ENCODE results near the gene OGFOD2.
A peak's percentile ranks its signal among the peaks of the same experiment; 100 is the strongest.

OGFOD2 gene
- total RNA-seq: 2.6 to 3.9 (median 3.4) reads per million in 3 donors

DNA sequence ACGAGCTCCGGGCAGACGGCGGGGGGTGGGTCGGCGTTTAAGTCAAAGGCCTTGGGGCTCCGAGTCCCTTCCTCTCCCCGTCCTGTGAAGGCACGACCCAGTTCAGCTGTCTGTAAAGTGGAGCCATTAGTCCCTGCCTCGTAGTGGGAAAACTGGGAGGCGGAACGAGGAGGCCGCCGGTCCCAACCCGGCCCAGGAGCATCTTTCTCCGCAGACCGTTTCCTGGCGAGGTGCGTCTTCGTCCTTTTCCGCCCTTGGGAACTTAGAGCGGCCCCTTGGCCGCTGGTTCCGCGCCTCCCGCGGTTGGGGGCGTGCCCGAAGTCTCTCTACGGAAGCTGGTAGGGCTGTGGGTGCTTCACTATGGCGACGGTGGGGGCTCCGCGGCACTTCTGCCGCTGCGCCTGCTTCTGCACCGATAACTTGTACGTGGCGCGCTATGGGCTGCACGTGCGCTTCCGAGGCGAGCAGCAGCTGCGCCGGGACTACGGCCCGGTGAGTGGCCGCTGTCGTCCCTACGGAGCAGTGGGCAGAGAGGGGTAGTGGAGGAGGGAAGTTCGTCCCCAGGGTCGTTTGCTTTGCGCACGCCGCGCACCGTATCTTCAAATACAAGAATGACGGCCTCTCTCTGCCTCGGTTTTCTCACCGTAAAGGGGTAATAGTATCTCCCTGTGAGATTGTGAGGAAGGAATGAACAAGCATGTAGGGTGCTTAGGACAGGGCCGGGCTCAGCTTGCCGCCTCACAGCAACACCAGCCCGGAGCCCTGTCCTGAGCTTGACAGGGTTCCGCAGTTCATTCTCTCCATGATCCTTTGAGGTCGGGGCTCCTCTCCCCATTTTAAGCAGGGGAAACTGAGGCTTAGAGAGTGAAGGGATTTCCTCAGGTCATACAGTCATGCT, at the start of gene OGFOD2:
Gene OGFOD2, plus strand, starts transcription at position 353 of the 898 bp plus-strand sequence. Its CDS starts 8 bp downstream, at position 361.
- H3K36me3 ChIP-seq (ENCODE audit: control insufficient read depth, insufficient read depth, low read length): no peaks in the 10 kb centered on the region
- peak; percentile 87 to 90 (median 88) for DNase-seq
- H3K27ac ChIP-seq (ENCODE audit: insufficient read depth, low read length, poor library complexity, severe bottlenecking): peak within 1 kb of the TSS; percentile 99
- H3K4me1 ChIP-seq (ENCODE audit: control insufficient read depth, insufficient read depth, low read length, poor library complexity, severe bottlenecking): peaks cover 28% of the 10 kb centered on the region
- no peaks in the 10 kb centered on the region for H3K9me3 ChIP-seq (ENCODE audit: control insufficient read depth, low read length)
- H3K4me3 ChIP-seq (ENCODE audit: insufficient read depth, low read depth, low read length, poor library complexity, severe bottlenecking): peak within 1 kb of the TSS; percentile 98
- H3K27me3 ChIP-seq (replicated peaks; ENCODE audit: control insufficient read depth, insufficient read depth, low read length, poor library complexity, severe bottlenecking): no peaks in the 10 kb centered on the region

DNA sequence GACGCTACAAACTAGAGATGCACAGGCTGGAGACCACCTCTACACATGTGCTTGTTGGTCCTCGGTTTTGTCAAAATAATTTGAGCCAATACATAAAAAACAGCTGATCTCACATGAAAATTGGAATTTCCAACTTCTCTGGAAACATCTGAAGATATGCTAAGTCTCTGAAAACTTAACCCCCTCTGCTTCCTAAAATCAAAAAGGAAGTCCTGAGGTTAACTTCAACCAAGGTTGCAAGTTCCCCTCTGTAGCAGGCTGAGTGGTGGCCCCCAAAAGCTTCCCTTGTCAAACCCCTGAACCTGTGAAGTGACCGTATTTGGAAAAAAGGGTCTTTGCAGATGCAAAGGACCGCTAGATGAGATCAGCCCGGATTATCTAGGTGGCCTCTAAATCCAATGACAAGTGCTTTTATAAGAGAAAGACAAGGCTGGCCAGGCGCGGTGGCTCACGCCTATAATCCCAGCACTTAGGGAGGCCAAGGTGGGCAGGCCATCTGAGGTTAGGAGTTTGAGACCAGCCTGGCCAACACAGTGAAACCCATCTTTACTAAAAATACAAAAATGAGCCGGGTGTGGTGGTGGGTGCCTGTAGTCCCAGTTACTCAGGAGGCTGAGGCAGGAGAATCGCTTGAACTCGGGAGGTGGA, 47.2 kb upstream of the OGFOD2 start:
- Histone ChIP-seq H3K4me3 (ENCODE audit: insufficient read depth, low read depth, low read length, poor library complexity, severe bottlenecking) (no peak overlapping the region), H3K27me3 (replicated peaks; ENCODE audit: control insufficient read depth, insufficient read depth, low read length, poor library complexity, severe bottlenecking) (no peaks in the 10 kb centered on the region), H3K4me1 (ENCODE audit: control insufficient read depth, insufficient read depth, low read length, poor library complexity, severe bottlenecking) (no peaks in the 10 kb centered on the region), H3K27ac (ENCODE audit: insufficient read depth, low read length, poor library complexity, severe bottlenecking) (no peak overlapping the region), H3K9me3 (ENCODE audit: control insufficient read depth, low read length) (no peaks in the 10 kb centered on the region), H3K36me3 (ENCODE audit: control insufficient read depth, insufficient read depth, low read length) (no peaks in the 10 kb centered on the region)
- no peak for DNase-seq

DNA sequence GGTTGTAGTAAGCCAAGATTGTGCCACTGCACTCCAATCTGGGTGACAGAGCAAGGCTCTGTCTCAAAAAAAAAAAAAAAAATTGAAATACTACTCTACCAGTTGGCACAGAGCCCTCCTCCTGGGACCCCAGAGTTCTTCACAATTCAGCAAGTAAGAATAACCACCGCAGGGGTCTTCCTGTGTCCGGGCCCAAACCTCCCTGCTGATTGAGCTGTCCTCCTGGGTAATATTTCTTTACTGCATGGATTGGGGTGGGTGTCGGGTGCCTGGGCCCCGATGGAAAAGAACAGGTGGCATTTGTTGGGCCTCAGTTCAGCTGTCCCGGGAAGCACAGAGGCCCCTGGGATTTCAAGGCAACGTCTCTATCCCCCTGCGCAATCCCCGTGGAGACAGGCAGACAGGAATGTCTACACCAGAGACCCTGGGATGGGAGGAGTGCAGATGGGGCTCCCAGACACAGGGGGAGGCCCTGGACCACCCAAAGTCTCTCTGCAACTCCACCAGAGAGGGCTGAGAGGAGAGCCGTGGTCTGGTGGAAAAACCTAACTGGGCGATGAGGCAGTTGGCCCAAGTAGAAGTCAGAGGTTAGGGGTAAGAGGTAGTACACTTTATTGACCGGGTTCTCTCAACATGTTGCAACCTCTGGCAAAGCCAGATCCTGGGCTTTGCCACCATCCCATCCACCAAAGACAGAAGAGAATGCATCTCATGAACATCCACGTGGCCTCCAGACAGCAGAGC, 46.5 kb upstream of the OGFOD2 start:
- Histone ChIP-seq H3K4me3 (ENCODE audit: insufficient read depth, low read depth, low read length, poor library complexity, severe bottlenecking) (no peak overlapping the region), H3K36me3 (ENCODE audit: control insufficient read depth, insufficient read depth, low read length) (no peaks in the 10 kb centered on the region), H3K27me3 (replicated peaks; ENCODE audit: control insufficient read depth, insufficient read depth, low read length, poor library complexity, severe bottlenecking) (no peaks in the 10 kb centered on the region), H3K27ac (ENCODE audit: insufficient read depth, low read length, poor library complexity, severe bottlenecking) (no peak overlapping the region), H3K4me1 (ENCODE audit: control insufficient read depth, insufficient read depth, low read length, poor library complexity, severe bottlenecking) (no peaks in the 10 kb centered on the region), H3K9me3 (ENCODE audit: control insufficient read depth, low read length) (no peaks in the 10 kb centered on the region)
- DNase-seq: no peak

DNA sequence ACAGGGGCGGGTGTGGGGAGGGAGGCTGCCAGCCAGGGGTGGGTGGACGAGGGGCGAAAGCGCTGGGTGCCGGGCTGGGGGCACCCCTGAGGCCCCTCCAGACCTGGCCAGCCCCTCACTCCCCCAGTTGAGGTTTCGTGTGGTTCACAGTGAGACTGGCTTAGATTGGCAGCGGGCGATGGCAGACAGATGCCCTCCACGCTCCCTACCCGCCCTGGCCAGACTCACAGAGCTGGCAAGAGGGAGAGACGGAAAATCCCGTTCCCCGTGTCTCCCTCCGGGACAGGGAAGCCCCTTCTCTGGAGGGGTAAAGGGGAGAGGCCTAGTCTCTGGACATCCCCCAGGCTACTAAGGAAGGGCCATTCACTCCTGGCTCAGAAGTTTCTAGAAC, 45.9 kb upstream of the OGFOD2 start:
- DNase-seq: no peak
- no peak overlapping the region for H3K4me3 ChIP-seq (ENCODE audit: insufficient read depth, low read depth, low read length, poor library complexity, severe bottlenecking)

DNA sequence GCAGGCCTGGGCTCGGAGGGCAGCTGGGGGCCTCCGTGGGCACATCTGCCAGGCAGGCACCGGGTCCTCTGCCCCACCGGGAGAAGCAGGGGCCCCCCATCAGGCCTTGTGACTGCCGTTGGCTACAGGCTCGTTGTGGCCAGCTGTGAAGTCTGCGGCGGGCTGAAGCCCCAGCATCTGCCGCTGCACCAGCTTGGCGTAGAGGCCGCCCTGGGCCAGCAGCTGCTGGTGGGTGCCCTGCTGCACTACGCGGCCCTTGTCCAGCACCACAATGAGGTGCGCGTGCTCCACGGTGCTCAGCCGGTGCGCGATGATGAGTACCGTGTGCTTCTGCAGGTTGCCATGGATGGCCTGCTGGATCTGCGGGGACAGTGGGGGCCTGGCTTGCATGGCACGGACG, 45.2 kb upstream of the OGFOD2 start:
- DNase-seq: no peak
- no peak overlapping the region for H3K27ac ChIP-seq (ENCODE audit: insufficient read depth, low read length, poor library complexity, severe bottlenecking)
- no peaks in the 10 kb centered on the region for H3K27me3 ChIP-seq (replicated peaks; ENCODE audit: control insufficient read depth, insufficient read depth, low read length, poor library complexity, severe bottlenecking)
- no peaks in the 10 kb centered on the region for H3K36me3 ChIP-seq (ENCODE audit: control insufficient read depth, insufficient read depth, low read length)
- H3K4me1 ChIP-seq (ENCODE audit: control insufficient read depth, insufficient read depth, low read length, poor library complexity, severe bottlenecking): no peaks in the 10 kb centered on the region
- no peaks in the 10 kb centered on the region for H3K9me3 ChIP-seq (ENCODE audit: control insufficient read depth, low read length)
- H3K4me3 ChIP-seq (ENCODE audit: insufficient read depth, low read depth, low read length, poor library complexity, severe bottlenecking): no peak overlapping the region

More for the DNA sequence above, 45.9 kb upstream of the OGFOD2 start:
- no peaks in the 10 kb centered on the region for H3K36me3 ChIP-seq (ENCODE audit: control insufficient read depth, insufficient read depth, low read length)
- no peaks in the 10 kb centered on the region for H3K4me1 ChIP-seq (ENCODE audit: control insufficient read depth, insufficient read depth, low read length, poor library complexity, severe bottlenecking)
- no peaks in the 10 kb centered on the region for H3K9me3 ChIP-seq (ENCODE audit: control insufficient read depth, low read length)
- no peak overlapping the region for H3K27ac ChIP-seq (ENCODE audit: insufficient read depth, low read length, poor library complexity, severe bottlenecking)
- no peaks in the 10 kb centered on the region for H3K27me3 ChIP-seq (replicated peaks; ENCODE audit: control insufficient read depth, insufficient read depth, low read length, poor library complexity, severe bottlenecking)

DNA sequence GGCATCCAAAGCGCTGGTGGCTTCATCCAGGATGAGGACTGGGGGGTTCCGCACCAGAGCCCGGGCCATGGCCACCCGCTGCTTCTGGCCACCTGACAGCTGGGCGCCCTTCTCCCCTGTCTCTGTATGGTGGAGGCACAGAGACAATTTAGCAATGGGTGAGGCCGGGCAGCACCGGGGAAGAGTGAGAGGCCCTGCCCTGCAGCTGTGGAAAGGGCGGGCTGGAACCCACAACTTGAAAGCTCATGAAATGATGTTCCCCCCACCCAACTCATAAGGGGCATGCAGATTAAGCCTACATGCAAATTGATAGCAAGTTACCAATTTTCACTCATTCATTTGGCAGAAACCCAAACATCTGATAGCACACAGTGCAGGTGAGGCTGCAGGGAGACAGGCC, 42.8 kb upstream of the OGFOD2 start:
- Histone ChIP-seq H3K27ac (ENCODE audit: insufficient read depth, low read length, poor library complexity, severe bottlenecking) (no peak overlapping the region), H3K4me3 (ENCODE audit: insufficient read depth, low read depth, low read length, poor library complexity, severe bottlenecking) (no peak overlapping the region), H3K27me3 (replicated peaks; ENCODE audit: control insufficient read depth, insufficient read depth, low read length, poor library complexity, severe bottlenecking) (no peaks in the 10 kb centered on the region), H3K4me1 (ENCODE audit: control insufficient read depth, insufficient read depth, low read length, poor library complexity, severe bottlenecking) (no peaks in the 10 kb centered on the region), H3K9me3 (ENCODE audit: control insufficient read depth, low read length) (no peaks in the 10 kb centered on the region), H3K36me3 (ENCODE audit: control insufficient read depth, insufficient read depth, low read length) (no peaks in the 10 kb centered on the region)
- no peak for DNase-seq

DNA sequence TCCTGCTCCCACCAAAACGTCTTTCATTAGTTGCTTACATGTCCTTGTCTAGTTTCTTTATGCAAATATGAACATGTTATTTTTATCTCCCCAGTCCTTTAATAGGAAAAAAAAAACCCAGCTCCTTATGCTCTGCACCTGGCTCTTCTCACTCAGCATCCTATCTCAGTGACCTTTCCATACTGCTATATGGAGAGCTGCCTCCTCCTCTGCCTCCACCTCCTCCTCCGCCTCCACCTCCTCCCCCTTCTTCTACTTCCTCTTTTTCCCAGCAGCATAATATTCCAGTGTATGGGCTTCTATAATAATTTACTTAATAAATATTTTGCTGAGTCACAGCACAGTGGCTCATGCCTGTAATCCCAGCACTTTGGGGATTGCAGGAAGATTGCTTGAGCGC, 40.3 kb upstream of the OGFOD2 start:
- H3K36me3 ChIP-seq (ENCODE audit: control insufficient read depth, insufficient read depth, low read length): no peaks in the 10 kb centered on the region
- no peak for DNase-seq
- no peak overlapping the region for H3K4me3 ChIP-seq (ENCODE audit: insufficient read depth, low read depth, low read length, poor library complexity, severe bottlenecking)
- H3K27ac ChIP-seq (ENCODE audit: insufficient read depth, low read length, poor library complexity, severe bottlenecking): no peak overlapping the region
- no peaks in the 10 kb centered on the region for H3K27me3 ChIP-seq (replicated peaks; ENCODE audit: control insufficient read depth, insufficient read depth, low read length, poor library complexity, severe bottlenecking)
- H3K4me1 ChIP-seq (ENCODE audit: control insufficient read depth, insufficient read depth, low read length, poor library complexity, severe bottlenecking): no peaks in the 10 kb centered on the region
- no peaks in the 10 kb centered on the region for H3K9me3 ChIP-seq (ENCODE audit: control insufficient read depth, low read length)

DNA sequence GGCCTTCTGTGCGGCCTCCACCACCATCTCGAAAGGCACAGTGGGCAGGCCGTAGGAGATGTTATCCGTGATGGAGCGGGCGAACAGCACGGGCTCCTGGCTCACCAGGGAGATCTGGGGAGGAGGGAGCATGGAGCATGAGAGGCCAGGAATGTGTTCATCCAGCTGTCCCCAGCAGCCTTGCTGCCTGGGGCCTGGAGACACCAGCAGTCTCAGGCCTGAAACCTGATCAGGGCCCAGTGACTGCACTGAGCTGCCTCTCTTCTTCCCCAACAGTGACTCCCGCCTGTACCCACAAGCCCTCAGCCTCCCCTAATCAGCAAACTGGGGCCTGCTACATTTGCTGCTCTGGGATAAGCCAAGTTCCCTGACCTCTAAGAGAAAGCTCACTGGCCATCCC, 39.7 kb upstream of the OGFOD2 start:
- Histone ChIP-seq H3K27me3 (replicated peaks; ENCODE audit: control insufficient read depth, insufficient read depth, low read length, poor library complexity, severe bottlenecking) (no peaks in the 10 kb centered on the region), H3K9me3 (ENCODE audit: control insufficient read depth, low read length) (no peaks in the 10 kb centered on the region), H3K36me3 (ENCODE audit: control insufficient read depth, insufficient read depth, low read length) (no peaks in the 10 kb centered on the region), H3K4me1 (ENCODE audit: control insufficient read depth, insufficient read depth, low read length, poor library complexity, severe bottlenecking) (no peaks in the 10 kb centered on the region), H3K4me3 (ENCODE audit: insufficient read depth, low read depth, low read length, poor library complexity, severe bottlenecking) (no peak overlapping the region), H3K27ac (ENCODE audit: insufficient read depth, low read length, poor library complexity, severe bottlenecking) (no peak overlapping the region)
- no peak for DNase-seq

DNA sequence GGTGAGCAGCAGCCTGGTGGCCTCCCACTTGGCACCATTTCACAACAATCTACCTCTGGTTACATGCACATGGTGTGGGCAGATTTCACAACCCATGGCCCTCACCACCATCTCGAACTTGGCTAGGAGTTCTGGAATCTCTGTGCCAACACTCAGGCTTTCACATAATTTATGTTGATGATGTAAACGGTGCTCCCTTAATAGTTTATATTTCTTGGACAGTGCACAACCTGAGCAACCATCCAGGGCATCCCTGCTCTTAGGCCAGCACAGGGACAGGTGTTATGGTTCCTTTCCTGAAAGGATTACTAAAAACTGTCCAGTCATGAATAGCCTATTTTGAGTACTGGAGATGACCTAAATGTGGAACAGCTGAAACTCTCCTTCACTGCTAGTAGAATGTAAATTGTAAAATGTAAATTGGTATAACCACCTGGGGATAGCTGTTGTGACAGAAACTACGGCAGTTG, 37.4 kb upstream of the OGFOD2 start:
- Histone ChIP-seq H3K27ac (ENCODE audit: insufficient read depth, low read length, poor library complexity, severe bottlenecking) (no peak overlapping the region), H3K4me3 (ENCODE audit: insufficient read depth, low read depth, low read length, poor library complexity, severe bottlenecking) (no peak overlapping the region)
- DNase-seq: no peak

More for the DNA sequence above, 37.4 kb upstream of the OGFOD2 start:
- Histone ChIP-seq H3K4me1 (ENCODE audit: control insufficient read depth, insufficient read depth, low read length, poor library complexity, severe bottlenecking) (no peaks in the 10 kb centered on the region), H3K9me3 (ENCODE audit: control insufficient read depth, low read length) (no peaks in the 10 kb centered on the region), H3K36me3 (ENCODE audit: control insufficient read depth, insufficient read depth, low read length) (no peaks in the 10 kb centered on the region), H3K27me3 (replicated peaks; ENCODE audit: control insufficient read depth, insufficient read depth, low read length, poor library complexity, severe bottlenecking) (no peaks in the 10 kb centered on the region)
